ENCODE results near the gene PSMD1. TPM values are rescaled to one million over a fixed set of nuclear protein-coding genes. Genes with fewer than 3 reads are reported as not detected.
"Not testable (repeated sequence)": the region's sequence is repeated elsewhere in the genome, so short reads cannot be mapped to it uniquely, and the experiment has no call there.

Gene PSMD1
- total RNA-seq, 2 experiments from 2014 or later = 106 TPM

DNA sequence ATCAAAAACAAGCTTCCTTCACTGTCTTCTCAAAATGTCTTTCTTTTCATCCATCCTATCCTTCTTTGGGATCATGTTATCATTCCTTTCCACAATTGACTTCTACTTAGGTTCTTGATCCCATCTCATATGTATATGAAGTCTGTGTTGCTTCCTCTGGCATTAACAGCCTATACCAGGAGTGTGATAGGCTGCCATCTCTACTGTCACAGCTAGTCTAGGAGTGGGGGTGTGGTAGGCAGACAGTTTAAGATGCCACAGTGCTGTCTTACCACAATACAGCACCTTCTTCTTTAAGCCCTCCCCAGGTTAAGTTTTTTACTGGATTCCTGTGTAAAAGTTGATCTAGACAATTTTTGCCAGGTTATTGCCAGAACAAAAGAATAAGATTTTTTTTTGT is 71.9 kb downstream of the PSMD1 start:
- H3K27me3 Mint-ChIP-seq (ENCODE audit: low read depth) = no peaks in the 10 kb centered on the region
- intact Hi-C loops (cut with micrococcal nuclease) = no loop called here
- H3K9me3 Mint-ChIP-seq = no peaks in the 10 kb centered on the region
- peaks cover 13% of the 10 kb centered on the region for H3K4me1 Mint-ChIP-seq (ENCODE audit: low read depth)
- CTCF ChIA-PET = interaction anchor here (2.1 kb wide), 1 partner anchor 25 kb away, joined by 4 read pairs; no protein-coding TSS in a partner anchor
- no peak for DNase-seq
- H3K4me3 Mint-ChIP-seq = no peak overlapping the region
- H3K27ac Mint-ChIP-seq = no peak overlapping the region
- no peaks in the 10 kb centered on the region for H3K36me3 Mint-ChIP-seq (ENCODE audit: low read depth)

DNA sequence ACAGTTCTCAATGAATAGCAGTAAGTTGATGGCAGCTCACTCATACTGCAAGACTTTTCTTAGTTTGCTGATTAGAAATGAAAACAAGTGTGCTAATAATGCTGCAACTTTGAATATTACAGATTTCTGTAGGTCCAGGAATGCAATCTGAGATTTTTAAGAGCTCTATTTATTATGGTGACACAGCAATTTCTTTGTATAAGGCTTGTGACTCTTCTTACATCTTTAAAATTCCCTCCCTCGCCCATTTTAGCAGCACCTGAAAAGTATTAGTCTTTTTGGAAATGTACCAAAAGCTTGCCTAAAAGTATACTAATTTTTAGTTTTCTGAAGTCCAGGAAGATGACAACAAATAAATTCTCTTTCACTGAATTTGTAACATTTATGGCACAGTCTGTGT is 72.5 kb downstream of the PSMD1 start:
- intact Hi-C loops (cut with micrococcal nuclease) = no loop called here
- no peaks in the 10 kb centered on the region for H3K36me3 Mint-ChIP-seq (ENCODE audit: low read depth)

DNA sequence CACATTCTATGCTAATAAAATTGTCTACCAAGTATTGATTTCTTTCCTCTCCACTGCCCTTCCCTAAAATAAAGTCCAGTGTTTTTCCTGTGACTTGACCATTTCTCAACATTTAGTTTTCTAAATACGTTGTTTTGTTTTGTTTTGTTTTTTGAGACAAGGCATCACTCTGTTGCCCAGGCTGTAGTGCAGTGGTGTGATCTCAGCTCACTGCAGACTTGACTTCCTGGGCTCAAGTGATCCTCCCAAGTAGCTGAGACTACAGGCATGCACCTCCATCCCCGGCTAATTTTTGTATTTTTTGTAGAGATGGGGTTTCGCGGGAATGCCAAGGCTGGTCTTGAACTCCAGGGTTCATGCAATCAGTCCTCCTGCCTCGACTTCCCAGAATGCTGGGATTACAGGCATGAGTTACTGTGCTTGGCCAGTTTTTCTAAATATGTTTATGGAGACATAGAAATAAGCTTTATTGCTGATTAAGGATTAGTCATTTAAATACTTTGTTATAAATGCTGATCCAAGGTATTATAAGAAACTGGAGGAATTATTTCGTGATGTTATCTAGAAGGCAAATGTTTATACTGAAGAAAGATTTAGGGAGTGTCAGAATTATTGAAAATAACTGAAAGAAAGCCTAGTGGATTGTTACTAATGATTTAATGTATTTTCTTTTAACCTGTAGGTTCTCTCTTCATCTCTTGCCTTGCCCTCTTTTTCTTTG is 73.8 kb downstream of the PSMD1 start:
- no peak overlapping the region for H3K27ac Mint-ChIP-seq
- CTCF ChIA-PET = interaction anchor here (1.1 kb wide), 1 partner anchor 17 kb away, joined by 3 read pairs; no protein-coding TSS in a partner anchor
- no peaks in the 10 kb centered on the region for H3K36me3 Mint-ChIP-seq (ENCODE audit: low read depth)

More for the DNA sequence above, 72.5 kb downstream of the PSMD1 start:
- no peak for DNase-seq
- Mint-ChIP-seq H3K4me3 (no peak overlapping the region), H3K4me1 (ENCODE audit: low read depth) (peaks cover 7% of the 10 kb centered on the region), H3K27ac (no peak overlapping the region), H3K9me3 (no peaks in the 10 kb centered on the region), H3K27me3 (ENCODE audit: low read depth) (no peaks in the 10 kb centered on the region)
- CTCF ChIA-PET = interaction anchor here (0.6 to 2.1 kb wide), 3 partner anchors 13 to 627 kb away, joined by 3 to 4 read pairs (median 4); no protein-coding TSS in a partner anchor

DNA sequence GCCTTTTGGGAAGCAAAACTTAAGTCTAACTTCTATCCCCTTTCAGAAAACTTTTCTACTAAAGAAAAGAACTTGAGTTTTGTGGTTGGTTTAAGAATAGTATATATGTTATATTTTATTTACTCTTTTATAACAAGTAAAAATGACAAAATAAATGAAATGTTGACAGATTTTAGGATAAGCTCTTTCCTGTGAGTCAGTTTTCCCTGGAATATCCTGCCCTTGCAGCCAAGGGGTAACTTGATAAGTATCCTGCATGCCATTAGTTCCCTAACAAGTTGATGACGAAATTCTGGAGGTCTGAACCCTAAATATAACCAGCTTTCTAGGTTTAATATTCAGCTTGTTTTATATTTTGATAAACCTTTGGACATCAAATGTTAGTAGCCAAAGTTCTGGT is 75.5 kb downstream of the PSMD1 start:
- CTCF ChIA-PET = no interaction called here
- no peaks in the 10 kb centered on the region for H3K36me3 Mint-ChIP-seq (ENCODE audit: low read depth)
- no peak for DNase-seq
- intact Hi-C loops (cut with micrococcal nuclease) = no loop called here
- no peaks in the 10 kb centered on the region for H3K27me3 Mint-ChIP-seq (ENCODE audit: low read depth)
- no peak overlapping the region for H3K27ac Mint-ChIP-seq
- H3K9me3 Mint-ChIP-seq = no peaks in the 10 kb centered on the region
- no peaks in the 10 kb centered on the region for H3K4me1 Mint-ChIP-seq (ENCODE audit: low read depth)
- no peak overlapping the region for H3K4me3 Mint-ChIP-seq

More for the DNA sequence above, 73.8 kb downstream of the PSMD1 start:
- no peaks in the 10 kb centered on the region for H3K9me3 Mint-ChIP-seq
- H3K4me3 Mint-ChIP-seq = no peak overlapping the region
- no peaks in the 10 kb centered on the region for H3K4me1 Mint-ChIP-seq (ENCODE audit: low read depth)
- intact Hi-C loops (cut with micrococcal nuclease) = no loop called here
- no peak for DNase-seq
- no peaks in the 10 kb centered on the region for H3K27me3 Mint-ChIP-seq (ENCODE audit: low read depth)

DNA sequence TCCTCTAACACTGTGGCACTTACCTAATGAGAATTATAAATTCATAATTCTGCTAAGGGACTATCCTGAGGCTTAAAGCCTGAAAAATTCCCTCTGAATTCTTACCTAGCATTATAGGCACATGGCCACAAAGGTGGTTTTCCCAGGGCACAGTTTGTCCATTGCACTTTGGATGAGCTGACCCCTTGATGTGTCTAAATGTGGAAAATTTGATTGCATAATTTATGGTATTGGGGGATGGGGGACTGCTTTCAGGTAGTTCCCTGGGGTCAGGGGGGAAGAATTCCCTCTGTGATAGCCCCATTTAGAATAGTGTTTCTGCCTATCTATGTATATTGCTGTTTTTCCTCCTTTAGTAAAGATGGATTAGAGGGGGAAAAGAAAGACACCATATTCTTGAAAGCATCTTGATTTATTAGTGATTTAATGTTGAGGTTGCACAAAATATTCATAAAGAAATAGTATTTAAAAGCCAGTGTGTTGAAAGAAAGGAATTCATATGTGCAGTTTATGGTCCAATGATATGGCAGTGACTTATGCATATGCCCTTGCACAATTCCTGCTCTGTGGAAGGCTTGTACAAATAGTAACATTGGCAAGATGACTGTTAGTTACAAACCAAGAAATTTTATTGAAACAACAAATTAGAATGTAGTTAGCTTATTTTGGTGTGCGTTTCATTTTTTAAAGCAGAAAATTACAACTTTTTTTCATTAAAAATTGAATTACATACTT is 76.9 kb downstream of the PSMD1 start:
- no peaks in the 10 kb centered on the region for H3K4me1 Mint-ChIP-seq (ENCODE audit: low read depth)
- no peak for DNase-seq
- no peaks in the 10 kb centered on the region for H3K36me3 Mint-ChIP-seq (ENCODE audit: low read depth)
- H3K4me3 Mint-ChIP-seq = no peak overlapping the region
- intact Hi-C loops (cut with micrococcal nuclease) = no loop called here
- CTCF ChIA-PET = no interaction called here
- H3K9me3 Mint-ChIP-seq = no peaks in the 10 kb centered on the region
- H3K27ac Mint-ChIP-seq = no peak overlapping the region
- no peaks in the 10 kb centered on the region for H3K27me3 Mint-ChIP-seq (ENCODE audit: low read depth)

DNA sequence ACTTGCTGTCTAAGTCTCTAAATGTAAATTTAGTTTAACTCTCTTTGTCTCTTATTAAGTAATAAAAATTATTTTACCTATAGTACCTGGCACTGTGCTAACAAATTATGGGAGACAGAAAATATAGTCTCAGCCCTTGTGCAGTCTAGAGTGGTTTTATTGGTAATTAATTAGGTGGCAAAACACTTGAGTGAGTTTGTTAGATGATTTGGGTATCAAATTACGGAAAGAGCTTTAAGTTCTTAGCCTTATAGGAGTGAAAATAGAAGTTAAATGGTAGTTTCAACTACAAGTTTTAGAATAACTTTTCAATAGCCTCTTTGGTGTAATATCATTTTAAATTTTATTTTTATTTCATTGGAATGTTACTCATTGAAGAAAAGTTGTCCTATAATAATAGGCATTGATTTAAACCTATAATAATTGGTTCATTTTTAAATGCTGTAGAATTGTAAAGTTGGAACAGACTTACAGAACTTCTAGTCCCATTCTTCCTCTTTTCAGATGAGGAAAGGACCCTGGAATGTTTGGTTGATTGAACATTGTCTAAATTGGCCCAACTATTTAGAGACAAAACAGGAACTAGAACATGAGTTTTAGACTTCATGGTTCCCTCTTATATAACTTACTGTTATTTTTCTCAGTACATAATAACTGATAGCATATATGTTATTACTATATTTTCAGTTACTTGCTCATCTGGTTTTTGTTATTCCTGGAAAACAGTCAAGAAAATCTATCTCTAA is 78.4 kb downstream of the PSMD1 start:
- H3K4me3 Mint-ChIP-seq = no peak overlapping the region
- CTCF ChIA-PET = no interaction called here
- intact Hi-C loops (cut with micrococcal nuclease) = no loop called here
- no peaks in the 10 kb centered on the region for H3K9me3 Mint-ChIP-seq
- no peak overlapping the region for H3K27ac Mint-ChIP-seq
- peaks cover 1% of the 10 kb centered on the region for H3K36me3 Mint-ChIP-seq (ENCODE audit: low read depth)
- H3K27me3 Mint-ChIP-seq (ENCODE audit: low read depth) = no peaks in the 10 kb centered on the region
- no peak for DNase-seq
- H3K4me1 Mint-ChIP-seq (ENCODE audit: low read depth) = no peaks in the 10 kb centered on the region

DNA sequence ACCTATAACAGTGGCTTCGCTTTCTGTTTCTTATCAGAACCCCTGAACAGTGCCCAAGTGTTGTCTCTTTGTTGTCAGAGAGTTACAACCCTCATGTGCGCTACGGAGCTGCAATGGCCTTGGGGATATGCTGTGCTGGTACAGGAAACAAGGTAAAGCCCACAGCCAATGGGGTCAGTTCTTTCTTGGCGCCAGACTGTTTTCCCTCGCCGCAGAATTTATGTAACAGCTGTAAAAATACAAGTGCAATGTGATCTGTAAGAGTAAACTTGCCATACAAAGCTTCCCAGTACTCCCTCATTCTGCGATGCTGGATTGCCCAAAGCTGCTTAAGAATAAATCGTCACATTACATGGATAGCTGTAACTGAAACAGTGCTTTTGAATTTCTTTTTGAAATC is 82.0 kb downstream of the PSMD1 start:
- H3K9me3 Mint-ChIP-seq = no peaks in the 10 kb centered on the region
- DNase-seq = no peak
- H3K27ac Mint-ChIP-seq = no peak overlapping the region
- H3K4me3 Mint-ChIP-seq = no peak overlapping the region
- H3K27me3 Mint-ChIP-seq (ENCODE audit: low read depth) = no peaks in the 10 kb centered on the region
- H3K36me3 Mint-ChIP-seq (ENCODE audit: low read depth) = peaks cover 1% of the 10 kb centered on the region
- CTCF ChIA-PET = no interaction called here
- H3K4me1 Mint-ChIP-seq (ENCODE audit: low read depth) = no peaks in the 10 kb centered on the region
- intact Hi-C loops (cut with micrococcal nuclease) = no loop called here

DNA sequence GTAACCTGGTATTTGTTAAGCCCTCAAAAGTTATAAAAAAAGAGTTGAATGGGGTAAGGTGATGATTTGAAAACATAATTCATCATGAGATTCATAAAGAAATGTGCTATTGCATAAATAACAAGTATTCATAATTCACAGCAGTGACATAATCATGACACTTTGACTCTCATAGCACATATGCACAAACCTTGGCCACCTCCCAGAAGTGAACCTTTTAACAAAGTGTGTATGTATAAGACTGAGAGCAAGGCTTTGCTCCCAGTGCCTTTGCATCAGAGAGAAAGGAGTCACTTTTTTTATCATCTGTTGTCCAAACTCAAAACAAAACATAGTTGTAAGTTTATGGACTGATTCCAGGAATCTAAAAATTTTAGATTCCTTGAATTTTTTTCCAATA is 83.1 kb downstream of the PSMD1 start:
- Mint-ChIP-seq H3K4me1 (ENCODE audit: low read depth) (no peaks in the 10 kb centered on the region), H3K9me3 (no peaks in the 10 kb centered on the region), H3K4me3 (no peak overlapping the region), H3K36me3 (ENCODE audit: low read depth) (peaks cover 4% of the 10 kb centered on the region), H3K27me3 (ENCODE audit: low read depth) (no peaks in the 10 kb centered on the region), H3K27ac (no peak overlapping the region)
- no peak for DNase-seq
- intact Hi-C loops (cut with micrococcal nuclease) = no loop called here
- CTCF ChIA-PET = no interaction called here

DNA sequence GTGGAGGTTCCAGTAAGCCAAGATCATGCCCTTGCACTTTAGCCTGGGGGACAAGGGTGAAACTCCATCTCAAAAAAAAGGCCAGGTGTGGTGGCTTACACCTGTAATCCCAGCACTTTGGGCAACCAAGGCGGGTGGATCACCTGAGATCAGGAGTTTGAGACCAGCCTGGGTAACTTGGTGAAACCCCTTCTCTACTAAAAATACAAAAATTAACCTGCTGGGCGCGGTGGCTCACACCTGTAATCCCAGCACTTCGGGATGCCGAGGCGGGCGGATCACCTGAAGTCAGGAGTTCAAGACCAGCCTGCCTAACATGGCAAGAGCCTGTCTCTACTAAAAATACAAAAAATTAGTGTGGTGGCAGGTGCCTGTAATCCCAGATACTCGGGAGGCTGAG is 84.1 kb downstream of the PSMD1 start:
- H3K36me3 Mint-ChIP-seq (ENCODE audit: low read depth); H3K4me1 Mint-ChIP-seq (ENCODE audit: low read depth); H3K27ac Mint-ChIP-seq; H3K4me3 Mint-ChIP-seq; intact Hi-C loops (cut with micrococcal nuclease); CTCF ChIA-PET; H3K27me3 Mint-ChIP-seq (ENCODE audit: low read depth); DNase-seq; H3K9me3 Mint-ChIP-seq: not testable (repeated sequence)

DNA sequence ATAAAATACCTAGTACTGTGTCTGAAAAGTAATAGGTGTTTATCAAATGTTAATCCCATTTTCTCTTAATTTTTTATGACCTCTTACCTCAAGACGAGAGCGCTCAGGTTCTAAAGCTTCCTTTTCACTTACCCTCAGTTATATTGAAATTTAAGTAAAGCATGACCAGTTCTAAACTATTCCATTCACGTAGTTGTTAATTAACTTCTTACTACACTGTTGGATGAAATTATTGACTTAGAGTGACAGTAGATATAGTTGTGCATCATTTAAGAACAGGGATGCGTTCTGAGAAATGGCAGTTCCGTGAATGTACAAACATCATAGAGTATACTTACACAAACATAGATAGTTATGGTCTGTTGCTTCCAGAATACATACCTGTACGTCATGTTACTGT is 88.2 kb downstream of the PSMD1 start:
- intact Hi-C loops (cut with micrococcal nuclease) = no loop called here
- DNase-seq = no peak
- no peaks in the 10 kb centered on the region for H3K9me3 Mint-ChIP-seq
- no peaks in the 10 kb centered on the region for H3K4me1 Mint-ChIP-seq (ENCODE audit: low read depth)
- no peak overlapping the region for H3K4me3 Mint-ChIP-seq
- peaks cover 23% of the 10 kb centered on the region for H3K36me3 Mint-ChIP-seq (ENCODE audit: low read depth)
- CTCF ChIA-PET = no interaction called here
- H3K27ac Mint-ChIP-seq = no peak overlapping the region
- H3K27me3 Mint-ChIP-seq (ENCODE audit: low read depth) = no peaks in the 10 kb centered on the region

DNA sequence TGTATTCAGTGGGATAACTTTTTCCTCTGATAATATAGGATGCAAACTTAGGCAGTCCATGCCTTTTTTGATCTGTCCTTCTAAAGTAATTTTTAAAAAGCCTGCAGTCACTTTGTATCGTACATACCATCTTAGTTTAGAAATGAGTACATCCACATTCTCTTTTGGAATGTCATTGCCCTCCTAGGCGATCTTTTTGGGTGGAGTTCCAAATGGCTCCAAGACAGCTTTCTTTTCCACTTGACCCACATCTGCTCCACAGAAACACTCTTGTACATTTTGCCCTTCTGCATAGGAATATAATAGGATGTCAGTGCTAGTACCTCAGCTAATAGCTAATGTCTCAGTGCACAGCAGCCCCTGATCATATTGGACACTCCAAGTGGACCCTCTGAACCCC is 90.0 kb downstream of the PSMD1 start:
- CTCF ChIA-PET = no interaction called here
- Mint-ChIP-seq H3K4me3 (no peak overlapping the region), H3K27ac (no peak overlapping the region), H3K4me1 (ENCODE audit: low read depth) (no peaks in the 10 kb centered on the region), H3K27me3 (ENCODE audit: low read depth) (no peaks in the 10 kb centered on the region), H3K9me3 (no peaks in the 10 kb centered on the region), H3K36me3 (ENCODE audit: low read depth) (peaks cover 23% of the 10 kb centered on the region)
- no peak for DNase-seq
- intact Hi-C loops (cut with micrococcal nuclease) = no loop called here

DNA sequence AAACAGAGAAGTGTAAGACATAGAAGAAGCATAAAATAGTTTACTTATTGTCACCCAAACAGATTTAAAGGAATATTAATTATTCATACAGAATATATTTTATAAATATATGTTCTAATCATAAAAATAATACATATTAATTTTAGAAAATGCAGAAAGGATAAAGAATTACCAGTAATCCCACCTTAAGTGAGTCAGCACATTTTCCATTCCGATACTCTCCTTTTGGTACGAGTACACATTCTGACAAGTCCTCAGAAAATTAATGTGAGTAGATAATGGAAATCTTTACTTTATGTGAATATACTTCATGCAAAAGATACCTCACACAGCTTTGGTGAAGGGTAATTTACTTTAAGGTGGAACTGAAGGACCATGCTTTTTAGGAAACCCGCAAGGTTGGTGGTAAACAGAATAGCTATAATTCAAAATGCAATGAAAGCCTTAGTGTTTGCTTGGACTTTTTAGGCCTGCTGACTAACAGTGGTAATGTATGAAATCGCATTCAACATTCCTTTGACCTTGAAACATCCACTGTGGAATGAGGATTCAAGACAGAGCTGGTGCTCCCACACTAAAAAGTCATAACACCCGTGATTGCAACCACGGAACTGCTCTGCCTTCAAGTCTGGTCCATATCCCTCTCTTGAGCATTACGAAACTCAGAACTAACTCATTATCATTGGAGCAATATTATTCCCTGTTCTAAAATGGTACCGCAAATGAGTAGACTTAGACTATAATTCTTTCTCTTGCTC is 96.3 kb downstream of the PSMD1 start:
- Mint-ChIP-seq H3K27me3 (ENCODE audit: low read depth) (no peaks in the 10 kb centered on the region), H3K4me3 (no peak overlapping the region), H3K9me3 (no peaks in the 10 kb centered on the region), H3K4me1 (ENCODE audit: low read depth) (no peaks in the 10 kb centered on the region), H3K27ac (no peak overlapping the region), H3K36me3 (ENCODE audit: low read depth) (peaks cover 17% of the 10 kb centered on the region)
- intact Hi-C loops (cut with micrococcal nuclease) = no loop called here
- no peak for DNase-seq
- CTCF ChIA-PET = no interaction called here

Data from activated naive CD4-positive, alpha-beta T cell treated with anti-CD3 and anti-CD28 coated beads for 36 hours (primary cell).